IMR-90 (cell line): ENCODE measurements around the gene CYSLTR2. TPM values are rescaled to one million over a fixed set of nuclear protein-coding genes. Genes with fewer than 3 reads are reported as not detected.

Experiments used
- ATAC-seq: fragments of 200-7000 bp; cut with Tn5 transposase; 2 replicates; pipeline ENCODE4 v1.9.1; 2020; ENCODE audit warnings: low read depth, mild to moderate bottlenecking, moderate library complexity
- BruUV-seq: library from RNA; stranded (reverse); fragments of 400-500 nt; replicated peaks from 2 replicates; lab custom pipeline; 2021; lab: Mats Ljungman, UMichigan
- CTCF ChIA-PET: fragments of 300-600 bp; formaldehyde crosslinking; extraction: SDS; loops from one replicate; lab custom pipeline; 2021; ENCODE audit warnings: antibody characterized with exemption; lab: Yijun Ruan, JAX
- POLR2A ChIA-PET: fragments of 300-600 bp; sonication (Branson Sonifier 250); formaldehyde crosslinking; loops from one replicate; lab custom pipeline; 2022; ENCODE audit warnings: antibody characterized with exemption; ENCODE audit not compliant: unreplicated experiment; lab: Charles Lee
- DNase-seq: peaks from one replicate; pipeline ENCODE4 v3.0.0; 2013
- H2AFZ ChIP-seq: replicated peaks from 2 replicates; pipeline ENCODE3; 2013; ENCODE audit warnings: low read length, mild to moderate bottlenecking; ENCODE audit not compliant: poor library complexity
- H2AK5ac ChIP-seq: 2 replicates; pipeline ENCODE4 v1.6.1; 2013; ENCODE audit warnings: low read depth, low read length, inconsistent platforms
- H2AK9ac ChIP-seq: replicated peaks from 2 replicates; pipeline ENCODE3; 2013; ENCODE audit warnings: mild to moderate bottlenecking, low read depth, low read length, moderate library complexity; ENCODE audit not compliant: poor library complexity
- H2BK120ac ChIP-seq: 2 replicates; pipeline ENCODE4 v1.6.1; 2013; ENCODE audit warnings: low read depth, low read length, inconsistent platforms
- H2BK15ac ChIP-seq: 3 replicates; pipeline ENCODE4 v1.6.1; 2013; ENCODE audit warnings: low read depth, low read length, inconsistent platforms
- H2BK20ac ChIP-seq: 2 replicates; pipeline ENCODE4 v1.6.1; 2013; ENCODE audit warnings: low read depth, mild to moderate bottlenecking, inconsistent platforms, low read length, moderate library complexity
- H2BK5ac ChIP-seq: 2 replicates; pipeline ENCODE4 v1.6.1; 2013; ENCODE audit warnings: mild to moderate bottlenecking, low read depth, low read length, inconsistent platforms; ENCODE audit not compliant: poor library complexity, severe bottlenecking
- H3K14ac ChIP-seq: replicated peaks from 2 replicates; pipeline ENCODE4 v1.6.1; 2013; ENCODE audit warnings: low read depth, low read length, inconsistent platforms
- H3K18ac ChIP-seq: 2 replicates; pipeline ENCODE4 v1.6.1; 2013; ENCODE audit warnings: low read depth, low read length, control low read depth
- H3K23ac ChIP-seq: 2 replicates; pipeline ENCODE4 v1.6.1; 2013; ENCODE audit warnings: low read depth, low read length, inconsistent platforms
- H3K27ac ChIP-seq: 2 replicates; pipeline ENCODE4 v1.5.1; 2013; ENCODE audit warnings: mild to moderate bottlenecking, control low read depth, low read length; ENCODE audit not compliant: insufficient read depth
- H3K27me3 ChIP-seq: 2 replicates; pipeline ENCODE4 v1.6.1; 2013; ENCODE audit warnings: low read length; ENCODE audit not compliant: control insufficient read depth, insufficient read depth
- H3K36me3 ChIP-seq: 2 replicates; pipeline ENCODE4 v1.6.1; 2013; ENCODE audit warnings: low read length, mixed read lengths; ENCODE audit not compliant: control insufficient read depth, insufficient read depth
- H3K4ac ChIP-seq: 2 replicates; pipeline ENCODE4 v1.6.1; 2013; ENCODE audit warnings: low read depth, low read length, inconsistent platforms
- H3K4me1 ChIP-seq: 2 replicates; pipeline ENCODE4 v1.6.1; 2013; ENCODE audit warnings: low read length, mixed read lengths; ENCODE audit not compliant: control insufficient read depth, insufficient read depth
- H3K4me2 ChIP-seq: 2 replicates; pipeline ENCODE4 v1.6.1; 2013; ENCODE audit warnings: low read depth, mild to moderate bottlenecking, control low read depth, low read length, moderate library complexity
- H3K4me3 ChIP-seq: 2 replicates; pipeline ENCODE4 v1.5.1; 2013; ENCODE audit warnings: low read depth, mild to moderate bottlenecking, control low read depth, low read length, moderate library complexity; ENCODE audit not compliant: insufficient read depth
- H3K56ac ChIP-seq: 2 replicates; pipeline ENCODE4 v1.6.1; 2013; ENCODE audit warnings: low read length, inconsistent platforms; ENCODE audit not compliant: insufficient read depth; ENCODE audit errors: extremely low read depth
- H3K79me1 ChIP-seq, 2 experiments: 2 replicates each; pipeline ENCODE4 v1.6.1; 2013; ENCODE audit warnings: low read length in 2 of 2, inconsistent platforms in 1 of 2, low read depth in 1 of 2
- H3K9ac ChIP-seq: 2 replicates; pipeline ENCODE4 v1.6.1; 2013; ENCODE audit warnings: low read depth, low read length, control low read depth
- H3K9me1 ChIP-seq: 2 replicates; pipeline ENCODE4 v1.6.1; 2013; ENCODE audit warnings: low read length, inconsistent platforms; ENCODE audit not compliant: insufficient read depth
- H3K9me3 ChIP-seq: 2 replicates; pipeline ENCODE4 v1.6.1; 2013; ENCODE audit warnings: low read length; ENCODE audit not compliant: control insufficient read depth, insufficient read depth
- H4K20me1 ChIP-seq: 2 replicates; pipeline ENCODE4 v1.6.1; 2013; ENCODE audit warnings: low read length, inconsistent platforms; ENCODE audit not compliant: insufficient read depth
- H4K5ac ChIP-seq: 2 replicates; pipeline ENCODE4 v1.6.1; 2013; ENCODE audit warnings: mild to moderate bottlenecking, low read depth, low read length, control low read depth
- H4K8ac ChIP-seq, 2 experiments: 2 replicates each; pipeline ENCODE4 v1.6.1; 2013; ENCODE audit warnings: low read depth in 2 of 2, low read length in 2 of 2, control low read depth in 1 of 2, inconsistent platforms in 1 of 2
- H4K91ac ChIP-seq: 2 replicates; pipeline ENCODE4 v1.6.1; 2013; ENCODE audit warnings: low read depth, low read length, inconsistent platforms; ENCODE audit not compliant: insufficient read depth
- BHLHE40 ChIP-seq: fragments of 150-350 bp; IDR thresholded peaks from 2 replicates; pipeline ENCODE4 v1.6.1; 2016; ENCODE audit warnings: mild to moderate bottlenecking, low read depth, low read length
- CEBPB ChIP-seq: IDR thresholded peaks from 2 replicates; pipeline ENCODE4 v1.6.1; 2012; ENCODE audit warnings: low read depth, low read length, improper control_type of control experiment
- ELK1 ChIP-seq: fragments of 150-350 bp; IDR thresholded peaks from 2 replicates; pipeline ENCODE4 v1.6.1; 2016; ENCODE audit warnings: low read depth, mild to moderate bottlenecking, low read length, moderate library complexity, borderline replicate concordance
- FOS ChIP-seq: fragments of 150-350 bp; IDR thresholded peaks from 2 replicates; pipeline ENCODE4 v1.6.1; 2016; ENCODE audit warnings: low read depth, low read length
- MAFK ChIP-seq: IDR thresholded peaks from 2 replicates; pipeline ENCODE4 v1.6.1; 2012; ENCODE audit warnings: low read depth, low read length, improper control_type of control experiment
- MAZ ChIP-seq: IDR thresholded peaks from 2 replicates; pipeline ENCODE4 v1.6.1; 2012; ENCODE audit warnings: low read depth, mild to moderate bottlenecking, low read length, improper control_type of control experiment, moderate library complexity, borderline replicate concordance
- NFE2L2 ChIP-seq: fragments of 150-350 bp; IDR thresholded peaks from 2 replicates; pipeline ENCODE4 v1.6.1; 2016; ENCODE audit warnings: low read depth, mild to moderate bottlenecking, low read length
- RAD21 ChIP-seq: IDR thresholded peaks from 2 replicates; pipeline ENCODE4 v1.6.1; 2012; ENCODE audit warnings: low read length, improper control_type of control experiment
- RCOR1 ChIP-seq: IDR thresholded peaks from 2 replicates; pipeline ENCODE4 v1.6.1; 2012; ENCODE audit warnings: mild to moderate bottlenecking, low read length, improper control_type of control experiment; ENCODE audit not compliant: insufficient replicate concordance
- RFX5 ChIP-seq: IDR thresholded peaks from 2 replicates; pipeline ENCODE4 v1.8.0; 2012; ENCODE audit warnings: low read depth, mild to moderate bottlenecking, low read length, moderate library complexity
- USF2 ChIP-seq: fragments of 150-350 bp; IDR thresholded peaks from 2 replicates; pipeline ENCODE4 v1.6.1; 2017; ENCODE audit warnings: mild to moderate bottlenecking, antibody characterized with exemption, low read length, low read depth
- WGBS, 2 experiments: methylation state at CpG; one replicate each; pipeline versions ENCODE4 v1.1.5 to v1.1.7; 2013; ENCODE audit warnings: missing lambda C conversion rate in 2 of 2; ENCODE audit not compliant: insufficient read length in 1 of 2; ENCODE audit errors: extremely low coverage in 2 of 2; 5-methylcytosine and 5-hydroxymethylcytosine counted together
- dilution Hi-C: fragments of 300-500 bp; cut with HindIII; formaldehyde crosslinking; loops from one replicate; pipeline ENCODE4 v1.14.3; 2018; ENCODE audit warnings: low sequenced_read_pairs; ENCODE audit not compliant: unreplicated experiment
- in situ Hi-C: fragments of 300-500 bp; cut with MboI; formaldehyde crosslinking; loops from 3 replicates; pipeline ENCODE4 v1.14.3; 2019; ENCODE audit warnings: low sequenced_read_pairs, inconsistent platforms, mixed read lengths
- intact Hi-C: fragments of 100-400 bp; cut with micrococcal nuclease; formaldehyde crosslinking; loops from 2 replicates; pipeline ENCODE4 v1.10.0; 2022
- polyA plus RNA-seq, 3 experiments: library from polyadenylated mRNA; depleted of rRNA; stranded (reverse); fragments of >200 nt; gene quantifications; 2 replicates each; pipeline ENCODE4 v1.2.3, GENCODE V29; 2012; ENCODE audit warnings: low replicate concordance in 1 of 3
- total RNA-seq: library from RNA; depleted of rRNA; stranded (reverse); fragments of >200 nt; gene quantifications from 2 replicates; pipeline ENCODE4 v1.2.3, GENCODE V29; 2012

Gene CYSLTR2
- total and polyA plus RNA-seq, 2 of the 4 experiments (the other 2 are of a cell fraction): not detected

GRCh38 chr13:48720621-48721020 is 66.9 kb downstream of the CYSLTR2 start:
- no peak for DNase-seq
- no peaks in the 10 kb centered on the region for H4K20me1 ChIP-seq
- no peak overlapping the region for H2AK5ac ChIP-seq
- no peak overlapping the region for H2BK120ac ChIP-seq
- H3K4me2 ChIP-seq: no peak overlapping the region
- no peak overlapping the region for H2AK9ac ChIP-seq
- dilution Hi-C loops: no loop called here
- no peak overlapping the region for H3K18ac ChIP-seq
- H3K27me3 ChIP-seq: no peaks in the 10 kb centered on the region
- H3K9me3 ChIP-seq: no peaks in the 10 kb centered on the region
- ATAC-seq: no peak
- no peak overlapping the region for H3K4me3 ChIP-seq
- no peak overlapping the region for H3K27ac ChIP-seq
- no peak overlapping the region for H2BK5ac ChIP-seq
- no peak overlapping the region for H2AFZ ChIP-seq
- H2BK15ac ChIP-seq: no peak overlapping the region
- H3K4me1 ChIP-seq: no peaks in the 10 kb centered on the region
- no peak overlapping the region for H2BK20ac ChIP-seq
- no peak overlapping the region for H3K56ac ChIP-seq
- WGBS, 2 experiments: no CpG with 5 or more reads among the region's 4 CpGs
- no peak overlapping the region for H3K4ac ChIP-seq
- no TSS peak for BruUV-seq
- no peak overlapping the region for H3K9ac ChIP-seq
- H4K5ac ChIP-seq: no peak overlapping the region
- intact Hi-C loops: no loop called here
- no peak overlapping the region for H3K23ac ChIP-seq
- no peaks in the 10 kb centered on the region for H3K9me1 ChIP-seq
- ChIA-PET POLR2A (no interaction called here), CTCF (no interaction called here)
- H3K36me3 ChIP-seq: no peaks in the 10 kb centered on the region
- H3K79me1 ChIP-seq: no peaks in the 10 kb centered on the region
- no peak overlapping the region for H4K91ac ChIP-seq
- H4K8ac ChIP-seq: no peak overlapping the region
- H3K14ac ChIP-seq: no peak overlapping the region
- in situ Hi-C loops: no loop called here
- TF ChIP-seq RCOR1 (no peak), CEBPB (no peak), RFX5 (no peak), USF2 (no peak), NFE2L2 (no peak), RAD21 (no peak), ELK1 (no peak), MAZ (no peak), BHLHE40 (no peak), FOS (no peak), MAFK (no peak)
